ENCODE measurements around the gene SLC5A10.
"Not testable (repeated sequence)": the region's sequence is repeated elsewhere in the genome, so short reads cannot be mapped to it uniquely, and the experiment has no call there.

SLC5A10 gene

DNA sequence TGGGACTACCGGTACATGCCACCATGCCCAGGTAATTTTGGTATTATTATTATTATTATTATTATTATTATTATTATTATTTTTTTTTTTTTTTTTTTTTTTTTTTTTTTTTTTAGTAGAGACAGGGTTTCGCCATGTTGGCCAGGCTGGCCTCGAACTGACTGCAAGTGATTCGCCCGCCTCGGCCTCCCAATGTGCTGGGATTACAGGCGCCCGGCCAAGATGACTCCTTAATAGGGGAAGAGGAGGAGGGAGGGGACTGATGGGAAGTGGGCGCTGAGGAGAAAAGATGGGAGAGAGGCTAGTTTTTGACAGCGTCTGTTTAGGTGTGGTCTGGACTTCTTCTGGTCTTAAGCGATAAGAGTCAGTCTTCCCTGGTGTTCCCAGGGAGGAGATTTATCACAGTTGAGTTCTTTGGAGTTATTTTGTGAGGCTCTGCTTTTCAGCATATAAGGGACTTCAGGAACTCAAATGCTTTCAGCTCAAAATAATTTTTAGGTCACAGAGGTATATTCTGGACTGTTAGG lies 34.4 kb upstream of the SLC5A10 start:
- TF ChIP-seq, protein P1, sequence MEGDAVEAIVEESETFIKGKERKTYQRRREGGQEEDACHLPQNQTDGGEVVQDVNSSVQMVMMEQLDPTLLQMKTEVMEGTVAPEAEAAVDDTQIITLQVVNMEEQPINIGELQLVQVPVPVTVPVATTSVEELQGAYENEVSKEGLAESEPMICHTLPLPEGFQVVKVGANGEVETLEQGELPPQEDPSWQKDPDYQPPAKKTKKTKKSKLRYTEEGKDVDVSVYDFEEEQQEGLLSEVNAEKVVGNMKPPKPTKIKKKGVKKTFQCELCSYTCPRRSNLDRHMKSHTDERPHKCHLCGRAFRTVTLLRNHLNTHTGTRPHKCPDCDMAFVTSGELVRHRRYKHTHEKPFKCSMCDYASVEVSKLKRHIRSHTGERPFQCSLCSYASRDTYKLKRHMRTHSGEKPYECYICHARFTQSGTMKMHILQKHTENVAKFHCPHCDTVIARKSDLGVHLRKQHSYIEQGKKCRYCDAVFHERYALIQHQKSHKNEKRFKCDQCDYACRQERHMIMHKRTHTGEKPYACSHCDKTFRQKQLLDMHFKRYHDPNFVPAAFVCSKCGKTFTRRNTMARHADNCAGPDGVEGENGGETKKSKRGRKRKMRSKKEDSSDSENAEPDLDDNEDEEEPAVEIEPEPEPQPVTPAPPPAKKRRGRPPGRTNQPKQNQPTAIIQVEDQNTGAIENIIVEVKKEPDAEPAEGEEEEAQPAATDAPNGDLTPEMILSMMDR (IDR thresholded peaks at IDR 0.05; ENCODE audit: low read depth, low read length, missing control alignments), result no peak
- H3K4me3 ChIP-seq (ENCODE audit: low read depth, low read length), result no peak overlapping the region
- in situ Hi-C loops (cut with HindIII; ENCODE audit: low sequenced_read_pairs), result no loop called here
- no peak for DNase-seq (ENCODE audit: low read depth)

DNA sequence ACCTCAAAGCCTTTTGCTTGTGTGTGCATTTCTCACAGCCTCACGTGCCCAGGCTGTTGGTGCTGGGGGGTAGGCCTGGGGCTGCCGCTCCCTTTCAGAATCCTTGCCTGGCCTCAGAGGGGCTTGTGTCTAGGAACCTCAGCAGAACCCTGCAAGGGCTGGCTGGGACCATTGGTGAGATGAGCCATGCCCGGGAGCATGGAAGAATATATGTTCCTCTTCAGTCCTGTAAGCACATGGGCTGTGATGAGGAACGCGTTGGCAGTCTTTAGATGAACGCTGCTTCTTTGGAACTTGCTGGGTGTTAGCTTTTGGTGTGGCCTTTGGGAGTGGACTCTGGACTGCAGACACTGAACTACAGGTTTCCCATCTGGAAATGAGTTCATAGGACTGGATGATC lies 32.0 kb upstream of the SLC5A10 start:
- in situ Hi-C loops (cut with HindIII; ENCODE audit: low sequenced_read_pairs), result no loop called here
- no peak overlapping the region for H3K4me3 ChIP-seq (ENCODE audit: low read depth, low read length)
- no peak for DNase-seq (ENCODE audit: low read depth)
- TF ChIP-seq, protein P1 (IDR thresholded peaks at IDR 0.05; ENCODE audit: low read depth, low read length, missing control alignments), result no peak

DNA sequence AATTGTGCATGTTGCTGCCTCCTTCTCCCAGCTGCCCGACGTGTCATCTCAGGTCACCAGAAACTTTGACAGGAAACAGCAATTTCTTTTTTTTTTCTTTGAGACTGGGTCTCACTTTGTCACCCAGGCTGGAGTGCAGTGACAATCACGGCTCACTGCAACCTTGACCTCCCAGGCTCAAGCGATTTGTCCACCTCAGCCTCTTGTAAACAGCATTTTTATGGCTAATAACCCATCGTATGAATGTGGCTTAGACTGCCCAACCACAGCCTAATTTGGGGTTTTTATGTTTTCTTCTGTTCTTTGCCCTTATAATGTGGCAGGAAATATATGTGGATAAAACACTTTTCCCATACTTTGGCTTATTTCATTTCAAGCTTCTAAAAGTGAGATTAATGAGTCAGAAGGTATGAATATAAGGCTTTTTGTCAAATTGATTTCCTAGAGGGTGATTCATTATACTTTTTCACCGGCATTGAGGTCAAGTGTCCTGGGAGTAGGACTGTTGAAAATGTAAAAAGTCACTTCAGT lies 31.0 kb upstream of the SLC5A10 start:
- in situ Hi-C loops (cut with HindIII; ENCODE audit: low sequenced_read_pairs), result no loop called here
- TF ChIP-seq, protein P1 (IDR thresholded peaks at IDR 0.05; ENCODE audit: low read depth, low read length, missing control alignments), result no peak
- H3K4me3 ChIP-seq (ENCODE audit: low read depth, low read length), result no peak overlapping the region
- no peak for DNase-seq (ENCODE audit: low read depth)

DNA sequence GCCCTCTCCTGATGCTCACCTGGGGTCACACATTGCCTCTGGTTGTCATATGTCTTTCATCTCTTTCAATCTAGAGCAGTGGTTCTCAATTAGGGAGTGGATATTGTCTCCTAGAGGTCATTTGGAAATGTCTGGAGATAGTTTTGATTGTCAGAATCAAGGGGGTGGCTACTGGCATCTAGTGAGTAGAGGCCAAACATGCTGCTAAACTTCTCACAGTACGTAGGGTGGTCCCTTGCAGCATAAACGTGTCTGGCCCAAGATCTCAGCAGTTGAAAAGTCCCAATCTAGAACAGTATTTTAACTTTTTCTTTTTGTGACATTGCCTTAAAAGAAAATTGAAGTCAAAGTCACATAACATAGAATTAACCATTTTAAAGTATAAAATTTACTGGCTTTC lies 30.5 kb upstream of the SLC5A10 start:
- TF ChIP-seq, protein P1 (IDR thresholded peaks at IDR 0.05; ENCODE audit: low read depth, low read length, missing control alignments), result no peak
- in situ Hi-C loops (cut with HindIII; ENCODE audit: low sequenced_read_pairs), result no loop called here
- no peak overlapping the region for H3K4me3 ChIP-seq (ENCODE audit: low read depth, low read length)
- no peak for DNase-seq (ENCODE audit: low read depth)

DNA sequence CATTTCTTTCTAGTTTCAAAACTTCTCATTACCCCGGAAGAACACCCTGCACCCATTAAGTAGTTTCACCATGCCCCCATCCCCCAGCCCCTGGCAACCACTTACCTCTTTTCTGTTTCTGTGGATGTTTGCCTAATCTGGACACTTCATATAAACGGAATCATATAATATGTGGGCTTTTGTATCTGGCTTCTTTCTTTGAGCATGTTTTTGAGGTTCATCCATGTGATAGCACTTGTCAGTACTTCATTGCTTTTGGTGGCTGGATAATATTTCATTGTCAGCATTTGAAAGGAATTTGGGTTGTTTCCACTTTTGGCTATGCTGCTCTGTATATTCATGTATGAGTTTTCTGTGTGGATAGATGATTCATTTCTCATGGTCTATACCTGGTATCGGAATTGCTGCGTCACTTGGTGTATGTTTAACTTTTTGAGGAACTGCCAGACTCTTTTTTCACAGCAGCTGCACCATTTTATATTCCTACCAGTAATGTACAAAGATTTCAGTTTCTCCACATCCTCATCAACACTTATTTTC lies 30.0 kb upstream of the SLC5A10 start:
- DNase-seq (ENCODE audit: low read depth), result no peak
- in situ Hi-C loops (cut with HindIII; ENCODE audit: low sequenced_read_pairs), result no loop called here
- TF ChIP-seq, protein P1 (IDR thresholded peaks at IDR 0.05; ENCODE audit: low read depth, low read length, missing control alignments), result no peak
- H3K4me3 ChIP-seq (ENCODE audit: low read depth, low read length), result no peak overlapping the region

DNA sequence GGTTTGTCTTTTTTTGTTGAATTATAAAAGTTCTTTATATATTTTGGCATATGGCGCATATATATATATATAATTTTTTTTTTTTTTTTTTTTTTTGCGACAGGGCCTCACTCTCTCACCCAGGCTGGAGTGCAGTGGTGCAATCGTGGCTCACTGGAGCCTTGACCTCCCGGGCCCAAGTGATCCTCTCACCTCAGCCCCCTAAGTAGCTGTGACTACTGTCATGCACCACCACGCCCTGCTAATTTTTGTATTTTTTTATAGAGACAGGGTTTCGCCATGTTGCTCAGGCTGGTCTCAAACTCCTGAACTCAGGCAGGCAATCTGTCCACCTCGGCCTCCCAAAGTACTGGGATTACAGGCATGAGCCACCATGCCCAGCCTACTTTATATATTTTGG lies 29.4 kb upstream of the SLC5A10 start:
- in situ Hi-C loops (cut with HindIII; ENCODE audit: low sequenced_read_pairs); DNase-seq (ENCODE audit: low read depth): not testable (repeated sequence)

DNA sequence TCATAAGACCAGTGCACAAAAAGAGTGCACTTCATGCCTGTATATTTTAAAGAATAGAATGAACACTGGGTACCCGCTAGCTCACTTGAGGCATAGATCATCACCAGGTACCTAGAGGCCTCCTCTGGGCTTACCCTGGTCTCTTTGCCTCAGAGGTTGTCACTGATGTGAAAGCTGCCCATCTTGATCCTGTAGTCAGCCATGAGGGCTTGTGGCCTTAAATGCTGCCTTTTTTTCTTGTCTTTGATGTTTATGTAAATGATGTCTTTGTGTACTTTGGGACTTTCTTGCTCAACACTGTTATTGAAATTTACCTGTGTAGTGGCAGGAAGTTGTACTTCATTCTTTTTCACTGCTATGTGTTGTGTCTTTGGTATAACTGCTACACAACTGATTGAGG lies 26.8 kb upstream of the SLC5A10 start:
- in situ Hi-C loops (cut with HindIII; ENCODE audit: low sequenced_read_pairs), result no loop called here
- TF ChIP-seq, protein P1 (IDR thresholded peaks at IDR 0.05; ENCODE audit: low read depth, low read length, missing control alignments), result no peak
- no peak for DNase-seq (ENCODE audit: low read depth)
- no peak overlapping the region for H3K4me3 ChIP-seq (ENCODE audit: low read depth, low read length)

More for the DNA sequence above, 29.4 kb upstream of the SLC5A10 start:
- not testable (repeated sequence) for H3K4me3 ChIP-seq (ENCODE audit: low read depth, low read length)

Measured in astrocyte of the cerebellum (primary cell).